GM18508 (cell line): ENCODE measurements around the gene C2.

ENCODE experiments used
- ATAC-seq: cut with Tn5 transposase; IDR thresholded peaks from one replicate; pipeline ENCODE4 v1.9.1; 2021; ENCODE audit warnings: moderate number of reproducible peaks; ENCODE audit not compliant: insufficient read depth, unreplicated experiment

The C2 gene

DNA sequence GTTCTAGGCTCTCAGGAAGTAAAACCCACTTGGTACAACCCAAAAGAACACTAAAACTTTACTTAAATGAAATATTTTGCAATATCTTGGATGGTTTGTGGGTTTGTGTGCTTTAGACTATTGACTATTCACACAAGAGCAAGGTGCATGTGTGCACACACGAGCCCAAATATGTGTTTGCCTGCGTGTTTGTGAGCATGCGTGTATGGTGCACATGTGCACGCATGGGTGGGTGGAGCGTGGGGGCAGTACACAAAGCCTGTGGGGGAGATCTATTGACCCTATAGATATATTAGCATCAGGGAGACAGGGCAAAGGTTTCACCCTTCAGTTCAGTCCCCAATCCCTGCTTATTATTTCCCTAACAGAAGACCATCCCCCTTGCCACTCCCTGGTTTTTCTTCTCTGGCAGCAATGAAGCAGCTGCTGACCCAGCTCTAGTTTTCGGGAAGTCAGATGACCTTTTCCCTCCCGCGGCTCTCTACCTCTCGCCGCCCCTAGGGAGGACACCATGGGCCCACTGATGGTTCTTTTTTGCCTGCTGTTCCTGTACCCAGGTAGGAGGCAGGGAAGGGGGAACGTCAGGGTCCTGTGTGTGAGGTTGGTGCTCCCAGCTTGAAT is at the start of gene C2:
Gene C2 (plus strand): TSS at position 476 of the 621 bp plus-strand sequence. CDS start 36 bp downstream, at position 512.
- ATAC-seq: no peak

DNA sequence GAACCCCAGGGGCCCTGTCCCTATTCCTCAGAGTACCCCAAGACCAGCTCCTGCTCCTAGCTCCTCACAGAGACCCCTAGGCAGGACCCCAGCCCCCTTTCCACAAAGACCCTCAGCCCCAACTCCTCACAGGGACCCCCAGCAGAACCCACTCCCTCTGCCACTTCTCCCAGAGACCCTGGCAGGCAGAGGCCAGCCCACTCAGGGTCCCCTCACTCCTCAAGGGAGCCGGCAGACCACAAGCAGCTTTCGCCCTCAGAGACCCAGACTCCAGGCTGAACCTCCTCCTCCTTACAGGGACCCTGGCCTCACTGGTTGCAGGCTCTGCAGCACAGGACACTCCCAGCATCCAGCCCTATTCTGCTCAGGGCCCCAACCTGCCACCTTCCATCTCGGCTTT is 49.3 kb upstream of the C2 start:
- ATAC-seq: no peak

DNA sequence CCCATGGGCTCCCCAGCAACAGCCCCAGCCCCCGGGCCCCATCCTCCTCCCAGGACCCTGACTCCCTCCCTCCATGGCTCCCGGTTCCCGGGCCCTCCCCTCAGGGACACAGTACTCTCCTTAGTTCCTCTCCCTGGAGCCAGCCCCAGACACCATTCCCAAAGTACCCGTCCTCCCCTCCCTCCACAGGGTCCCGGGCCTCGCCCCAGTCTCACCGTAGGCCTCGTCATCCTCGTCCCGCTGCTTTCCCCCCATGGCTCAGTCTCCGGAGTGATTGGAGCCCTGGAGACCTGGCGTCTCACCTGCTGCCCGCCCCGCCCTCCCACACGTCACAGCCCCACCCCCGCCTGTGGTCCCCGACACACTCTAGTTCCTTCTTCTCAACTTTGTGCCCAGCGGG is 48.8 kb upstream of the C2 start, which contains the start of gene SLC44A4:
Gene SLC44A4 (minus strand): TSS at position 272 of the 400 bp plus-strand sequence. CDS start 17 bp downstream, at position 255.
- ATAC-seq: no peak

DNA sequence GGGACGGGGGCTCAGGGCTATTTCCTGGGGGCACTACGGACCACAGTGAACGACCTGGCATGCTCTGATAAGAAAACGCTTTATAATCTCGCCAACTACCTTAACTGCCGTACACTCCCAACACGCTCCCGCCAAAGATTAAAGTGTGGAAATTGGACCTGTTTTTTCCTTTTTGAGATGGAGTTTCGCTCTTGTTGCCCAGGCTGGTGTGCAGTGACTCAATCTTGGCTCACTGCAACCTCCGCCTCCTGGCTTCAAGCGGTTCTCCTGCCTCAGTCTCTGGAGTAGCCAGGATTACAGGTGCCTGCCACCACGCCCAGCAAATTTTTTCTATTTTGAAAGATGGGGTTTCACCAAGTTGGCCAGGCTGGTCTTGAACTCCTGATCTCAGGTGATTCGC is 48.4 kb upstream of the C2 start:
- ATAC-seq: no peak

- no peak for ATAC-seq
Observed at GRCh38 chr6:31879901-31880300, 47.6 kb upstream of the C2 start.

- no peak for ATAC-seq
Observed at GRCh38 chr6:31880616-31881015, 46.9 kb upstream of the C2 start.

- ATAC-seq: no peak
Observed at GRCh38 chr6:31881136-31881859, 46.2 kb upstream of the C2 start.

- no peak for ATAC-seq
Observed at GRCh38 chr6:31882344-31882743, 45.2 kb upstream of the C2 start.

- ATAC-seq: no peak
Observed at GRCh38 chr6:31883676-31884075, 43.8 kb upstream of the C2 start.

- ATAC-seq: no peak
Observed at GRCh38 chr6:31884528-31885035, 42.9 kb upstream of the C2 start.

- no peak for ATAC-seq
Observed at GRCh38 chr6:31886541-31886991, 41.0 kb upstream of the C2 start.

DNA sequence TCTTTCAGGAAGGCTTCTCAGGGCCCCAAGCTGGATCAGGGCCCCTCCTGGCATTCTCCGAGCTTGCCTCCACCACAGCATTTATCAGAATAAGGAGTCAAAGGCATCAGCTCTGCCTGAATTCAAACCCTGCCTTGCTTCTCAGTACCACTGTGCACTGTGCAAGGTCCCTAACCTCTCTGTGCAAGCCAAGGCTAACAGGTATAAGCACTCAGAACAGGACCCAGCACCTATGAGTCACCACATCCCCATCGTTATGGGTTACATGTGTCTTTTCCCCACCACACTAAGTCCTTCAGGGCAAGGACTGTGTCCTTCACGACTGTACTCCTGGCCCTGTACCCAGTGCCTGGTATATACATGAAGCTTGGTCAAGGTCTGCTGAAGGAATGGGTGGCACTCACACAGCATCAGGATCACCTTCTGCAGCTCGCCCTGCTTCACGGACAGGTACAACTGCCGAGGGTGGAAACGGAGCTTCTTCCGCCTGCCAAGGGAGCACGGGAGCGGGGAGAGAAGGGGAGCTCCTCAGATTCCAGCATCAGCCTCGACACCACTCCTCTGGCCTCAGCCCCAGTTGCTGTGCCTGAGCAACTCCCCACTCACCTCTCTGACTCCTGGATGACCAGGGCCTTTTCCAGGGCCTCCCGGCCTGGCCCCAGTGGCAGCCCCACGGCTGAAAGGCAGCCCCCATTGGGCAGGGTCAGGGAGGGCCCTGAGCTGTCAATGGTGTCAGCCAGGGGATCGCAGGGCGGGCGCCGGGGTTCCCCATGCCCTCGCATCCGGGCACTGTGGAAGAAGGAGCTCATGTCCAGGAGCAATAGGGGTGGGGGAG is 40.1 kb upstream of the C2 start:
- ATAC-seq: no peak

GRCh38 chr6:31888276-31889258 is 39.0 kb upstream of the C2 start:
- ATAC-seq: no peak

GRCh38 chr6:31889331-31889972 is 38.1 kb upstream of the C2 start:
- no peak for ATAC-seq

GRCh38 chr6:31892821-31893220 is 34.7 kb upstream of the C2 start:
- no peak for ATAC-seq

GRCh38 chr6:31896493-31896855 is 31.0 kb upstream of the C2 start:
- ATAC-seq: no peak

DNA sequence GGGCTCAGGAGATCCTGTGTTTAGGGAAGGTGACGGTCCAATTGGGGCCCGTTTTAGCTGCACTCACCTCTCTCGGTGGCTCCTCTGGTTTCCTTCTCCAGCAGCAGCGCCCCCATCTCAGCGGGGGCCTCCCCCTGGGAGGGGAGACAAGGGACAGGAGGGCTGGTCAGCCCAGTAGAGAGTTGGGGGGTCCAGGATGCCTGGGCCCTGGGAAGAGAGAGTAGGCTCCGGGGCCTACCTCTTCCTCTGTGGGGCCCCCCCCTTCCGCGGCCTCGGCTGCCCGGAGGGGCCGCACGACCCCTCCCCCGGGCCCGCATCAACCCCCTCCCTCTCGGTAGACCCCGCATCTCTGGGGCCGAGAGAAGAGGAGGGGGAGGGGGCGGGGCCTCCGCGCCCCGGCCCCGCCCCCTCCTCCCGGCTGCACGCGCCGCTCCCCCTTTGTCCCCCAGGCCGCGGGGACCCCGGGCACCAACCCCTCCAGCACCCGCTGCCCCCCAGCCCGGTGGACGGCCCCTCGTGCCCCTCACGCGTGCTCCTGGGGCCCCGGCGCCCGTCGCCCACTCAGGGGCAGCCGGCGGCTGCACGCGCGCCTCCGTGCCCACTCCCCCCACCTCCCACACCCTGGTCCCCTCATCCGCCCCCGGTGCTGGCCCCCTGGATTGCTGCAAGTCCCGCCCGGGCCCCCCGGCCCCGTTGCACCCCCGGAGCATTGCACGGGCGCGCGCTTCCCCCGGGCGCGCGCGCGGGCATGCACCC is 30.5 kb upstream of the C2 start:
- no peak for ATAC-seq

- no peak for ATAC-seq
Observed at GRCh38 chr6:31897612-31898382, 29.7 kb upstream of the C2 start, which contains the start of gene EHMT2. Gene EHMT2 (minus strand): TSS chr6:31897698. CDS start chr6:31897677, 21 bp downstream.
